D721Med (cell line): ENCODE measurements around the gene DNAJC18.

Experiments used
- DNase-seq: peaks from one replicate; pipeline ENCODE4 v3.0.0; 2011; ENCODE audit warnings: low spot score; ENCODE audit not compliant: insufficient read length
- FAIRE-seq: peaks from 2 replicates; lab custom pipeline; 2011; peaks lifted over from hg19 to GRCh38; lab: Jason Lieb, UNC
- TF ChIP-seq, protein P1 (sequence below): IDR thresholded peaks from 2 replicates; pipeline ENCODE4 v1.5.1; 2012; ENCODE audit warnings: mild to moderate bottlenecking, control low read depth; ENCODE audit not compliant: insufficient read depth; ENCODE audit errors: missing control alignments

The DNAJC18 gene

DNA sequence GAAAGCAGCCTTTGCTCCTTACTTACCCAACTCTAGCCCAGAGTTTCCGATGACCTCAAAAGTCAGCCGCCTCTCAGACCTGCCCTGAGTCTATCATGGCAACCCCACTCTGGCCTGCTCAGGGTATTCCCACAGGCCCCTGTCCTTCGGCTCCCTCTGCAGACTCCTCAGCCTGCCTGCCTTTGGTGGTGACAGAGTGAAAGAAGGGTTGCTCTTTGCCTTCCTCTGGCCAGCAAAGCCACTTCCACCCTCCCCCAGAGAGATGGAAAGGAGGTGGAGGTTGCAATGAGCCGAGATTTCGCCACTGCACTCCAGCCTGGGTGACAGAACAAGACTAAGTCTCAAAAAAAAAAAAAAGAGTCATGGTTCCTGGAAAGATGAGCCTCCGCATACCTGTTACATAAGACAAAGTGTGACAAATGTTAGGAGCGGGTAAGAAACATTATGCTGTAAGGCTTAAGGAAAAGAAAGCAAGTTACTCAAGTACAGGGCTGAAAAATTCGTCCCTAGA lies 29.2 kb upstream of the DNAJC18 start:
- no peak for FAIRE-seq
- DNase-seq, result no peak
- TF ChIP-seq, protein P1, sequence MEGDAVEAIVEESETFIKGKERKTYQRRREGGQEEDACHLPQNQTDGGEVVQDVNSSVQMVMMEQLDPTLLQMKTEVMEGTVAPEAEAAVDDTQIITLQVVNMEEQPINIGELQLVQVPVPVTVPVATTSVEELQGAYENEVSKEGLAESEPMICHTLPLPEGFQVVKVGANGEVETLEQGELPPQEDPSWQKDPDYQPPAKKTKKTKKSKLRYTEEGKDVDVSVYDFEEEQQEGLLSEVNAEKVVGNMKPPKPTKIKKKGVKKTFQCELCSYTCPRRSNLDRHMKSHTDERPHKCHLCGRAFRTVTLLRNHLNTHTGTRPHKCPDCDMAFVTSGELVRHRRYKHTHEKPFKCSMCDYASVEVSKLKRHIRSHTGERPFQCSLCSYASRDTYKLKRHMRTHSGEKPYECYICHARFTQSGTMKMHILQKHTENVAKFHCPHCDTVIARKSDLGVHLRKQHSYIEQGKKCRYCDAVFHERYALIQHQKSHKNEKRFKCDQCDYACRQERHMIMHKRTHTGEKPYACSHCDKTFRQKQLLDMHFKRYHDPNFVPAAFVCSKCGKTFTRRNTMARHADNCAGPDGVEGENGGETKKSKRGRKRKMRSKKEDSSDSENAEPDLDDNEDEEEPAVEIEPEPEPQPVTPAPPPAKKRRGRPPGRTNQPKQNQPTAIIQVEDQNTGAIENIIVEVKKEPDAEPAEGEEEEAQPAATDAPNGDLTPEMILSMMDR, result no peak

DNA sequence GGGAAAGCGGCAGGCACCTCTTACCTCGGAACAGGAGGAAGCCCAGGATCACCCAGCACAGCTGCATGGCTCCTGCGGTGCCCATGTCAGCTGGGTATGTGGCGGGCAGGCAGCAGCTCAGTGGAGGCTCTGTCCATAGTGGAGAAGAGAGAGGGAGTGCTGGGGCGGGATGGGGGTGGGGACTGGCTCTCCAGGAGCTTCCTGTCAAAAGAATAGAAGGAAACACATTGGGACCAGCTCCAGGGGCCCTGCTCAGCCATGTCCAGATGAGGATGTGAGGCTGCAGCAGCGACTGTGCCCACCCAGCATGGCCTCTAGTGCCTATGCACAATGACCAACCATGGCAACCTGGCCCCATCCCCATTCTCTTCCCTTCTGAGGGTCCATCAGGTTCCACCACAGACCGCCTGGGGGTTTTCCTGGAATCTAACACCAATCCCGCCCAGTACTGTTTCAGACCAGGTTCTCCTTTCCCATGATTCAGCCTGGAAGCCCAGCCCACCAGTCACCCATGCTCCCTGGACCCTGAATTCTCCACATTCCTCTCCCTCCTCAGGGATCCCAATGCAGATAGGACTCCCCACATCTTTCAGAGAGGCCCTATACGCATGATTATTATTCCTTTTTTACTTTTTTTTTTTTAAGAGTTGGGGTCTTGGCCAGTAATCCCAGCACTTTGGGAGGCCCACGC lies 23.4 kb upstream of the DNAJC18 start, which contains the start of gene ECSCR:
TSS of gene ECSCR (minus strand) at position 158 of the 691 bp plus-strand sequence. CDS start at position 85, 73 bp downstream.
- DNase-seq (no peak), FAIRE-seq (no peak)
- TF ChIP-seq, protein P1, result no peak

DNA sequence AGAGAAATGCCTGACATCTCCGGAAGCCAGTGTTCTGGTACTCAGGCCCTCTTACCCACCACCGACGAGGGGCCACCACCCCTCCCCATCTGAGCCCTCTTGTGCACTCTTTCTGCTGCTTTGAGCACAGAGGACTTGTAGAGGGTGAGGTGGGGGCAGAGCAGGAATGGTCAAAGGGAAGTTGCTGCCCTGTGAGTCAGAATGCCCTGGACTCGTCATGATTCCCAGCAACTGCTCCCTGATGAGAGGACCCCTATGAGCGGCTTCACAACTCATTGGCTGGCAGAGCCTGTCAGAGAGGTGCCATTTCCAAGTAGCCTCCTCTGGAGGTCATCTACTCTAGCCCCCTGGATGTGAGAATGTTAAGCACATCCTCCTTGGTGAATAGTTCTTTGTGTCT lies 22.4 kb upstream of the DNAJC18 start:
- TF ChIP-seq, protein P1, result no peak
- DNase-seq (no peak), FAIRE-seq (no peak)

DNA sequence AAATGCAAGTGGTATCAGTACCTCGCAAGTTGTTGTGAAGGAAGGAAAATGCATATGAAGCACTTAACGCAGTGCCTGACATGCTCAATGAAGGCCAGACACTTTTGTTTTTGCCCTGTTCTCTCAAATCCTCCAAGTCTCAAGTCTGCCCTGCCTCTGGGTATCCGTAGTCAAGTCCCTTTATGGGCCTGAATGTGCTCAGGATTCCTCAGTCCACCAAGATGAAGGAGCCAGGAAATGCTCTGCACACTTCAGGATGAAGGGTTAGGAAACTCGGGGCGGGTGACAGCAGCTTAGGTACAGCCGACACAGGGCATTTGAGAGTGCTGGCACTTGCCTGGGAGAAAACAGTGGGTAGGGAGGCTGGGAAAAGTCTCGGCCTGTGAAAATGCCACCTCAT lies 21.9 kb upstream of the DNAJC18 start:
- DNase-seq (no peak), FAIRE-seq (no peak)
- TF ChIP-seq, protein P1, result no peak

DNA sequence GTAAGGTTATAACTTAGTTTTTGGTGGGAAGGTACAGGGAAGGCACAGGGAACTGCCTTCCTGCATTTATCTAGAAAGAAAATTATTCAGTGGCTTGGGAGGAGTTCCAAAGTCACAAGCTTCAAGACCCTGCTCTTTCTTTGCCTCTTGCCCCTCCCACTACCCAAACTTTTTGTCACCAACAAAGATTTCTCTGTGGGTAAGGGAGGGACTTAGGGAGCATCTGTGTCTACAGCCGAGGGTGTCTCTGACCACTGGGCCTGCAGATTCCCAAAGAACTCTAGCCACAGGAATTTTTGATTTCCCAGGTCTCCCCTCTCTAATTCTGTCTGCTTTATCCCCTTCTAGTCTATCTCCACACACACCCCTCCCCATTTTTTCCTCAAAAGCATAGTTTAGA lies 21.1 kb upstream of the DNAJC18 start:
- TF ChIP-seq, protein P1, result no peak
- FAIRE-seq, result no peak
- no peak for DNase-seq

DNA sequence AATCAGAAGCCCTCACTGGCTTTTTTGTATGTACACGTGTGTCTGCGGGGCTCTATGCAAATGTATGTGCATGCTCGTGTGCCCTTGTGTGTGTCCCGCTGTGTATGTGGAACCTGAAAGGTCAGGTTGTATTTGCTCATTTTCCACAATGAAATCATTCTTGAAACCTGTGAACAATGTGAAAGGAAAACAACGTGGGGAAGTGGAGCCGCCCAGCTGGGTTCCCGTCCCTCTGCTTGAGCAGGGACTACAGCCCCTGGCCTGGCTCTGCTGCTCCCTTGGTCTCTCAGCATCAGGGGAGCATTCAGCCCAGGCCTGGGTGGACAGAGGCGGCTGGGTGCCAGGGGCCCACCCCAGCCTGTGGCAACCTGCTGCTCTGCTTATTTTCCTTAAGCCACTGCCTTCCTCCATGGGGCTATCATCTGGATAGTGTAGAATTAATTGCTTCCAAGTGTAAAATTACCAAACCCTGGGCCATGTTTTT lies 20.2 kb upstream of the DNAJC18 start:
- TF ChIP-seq, protein P1, result no peak
- FAIRE-seq (no peak), DNase-seq (no peak)

DNA sequence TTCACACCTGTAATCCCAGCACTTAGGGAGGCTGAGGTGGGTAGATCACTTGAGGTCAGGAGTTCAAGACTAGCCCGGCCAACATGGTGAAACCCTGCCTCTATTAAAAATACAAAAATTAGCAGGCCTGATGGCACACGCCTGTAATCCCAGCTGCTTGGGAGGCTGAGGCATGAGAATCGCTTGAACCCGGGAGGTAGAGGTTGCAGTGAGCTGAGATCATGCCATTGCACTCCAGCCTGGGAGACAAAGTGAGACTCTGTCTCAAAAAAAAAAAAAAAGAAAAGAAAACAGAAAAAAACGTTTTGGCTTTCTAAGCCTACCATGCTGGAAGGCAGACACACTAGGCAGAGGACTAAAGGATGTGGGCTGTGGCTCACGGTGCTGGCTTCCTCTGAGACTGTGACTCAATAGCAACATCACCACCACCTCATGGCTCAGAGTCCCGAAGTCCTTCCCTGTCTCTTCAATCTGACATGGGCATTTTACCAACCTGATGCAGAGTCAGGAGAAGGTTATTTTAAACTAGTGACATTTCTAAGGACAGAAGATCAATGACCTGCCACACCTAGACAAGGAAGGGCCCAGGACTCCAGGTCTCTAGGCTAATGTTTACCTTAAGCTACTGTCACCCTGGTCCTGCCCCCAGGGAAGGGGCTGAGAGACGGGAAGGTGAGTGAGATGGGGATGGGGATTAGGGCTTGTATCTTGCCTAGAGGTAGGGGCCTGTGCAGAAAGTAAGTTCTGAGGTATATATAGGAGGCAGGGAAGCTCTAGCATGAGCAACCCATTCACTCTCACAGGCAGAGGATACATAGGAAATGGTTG lies 19.5 kb upstream of the DNAJC18 start:
- TF ChIP-seq, protein P1, result no peak
- no peak for FAIRE-seq
- DNase-seq, result no peak
